ENCODE results near the gene MICA.
"Not testable (repeated sequence)": the region's sequence is repeated elsewhere in the genome, so short reads cannot be mapped to it uniquely, and the experiment has no call there.

The MICA gene

DNA sequence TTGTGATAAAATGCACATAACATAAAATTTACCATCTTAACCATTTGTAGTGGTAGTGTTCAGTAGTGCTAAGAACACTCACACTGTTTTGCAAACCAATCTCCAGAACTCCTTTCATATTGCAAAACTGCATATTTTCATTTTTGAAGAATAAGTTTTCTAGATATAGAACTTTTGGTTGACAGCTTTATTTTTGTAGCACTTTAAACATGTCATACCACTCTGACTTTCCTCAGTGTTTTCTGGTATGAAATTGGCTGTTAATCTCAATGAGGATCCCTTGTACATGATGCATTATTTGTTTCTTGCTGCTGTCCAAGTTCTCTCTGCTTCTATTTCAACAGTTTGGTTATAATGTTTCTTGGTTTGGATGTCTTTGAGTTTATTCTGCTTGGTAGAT is 49.5 kb downstream of the MICA start:
- in situ Hi-C loops (cut with MboI; ENCODE audit: low sequenced_read_pairs): no loop called here

GRCh38 chr6:31453259-31453658 is 49.9 kb downstream of the MICA start:
- in situ Hi-C loops (cut with MboI; ENCODE audit: low sequenced_read_pairs): no loop called here

DNA sequence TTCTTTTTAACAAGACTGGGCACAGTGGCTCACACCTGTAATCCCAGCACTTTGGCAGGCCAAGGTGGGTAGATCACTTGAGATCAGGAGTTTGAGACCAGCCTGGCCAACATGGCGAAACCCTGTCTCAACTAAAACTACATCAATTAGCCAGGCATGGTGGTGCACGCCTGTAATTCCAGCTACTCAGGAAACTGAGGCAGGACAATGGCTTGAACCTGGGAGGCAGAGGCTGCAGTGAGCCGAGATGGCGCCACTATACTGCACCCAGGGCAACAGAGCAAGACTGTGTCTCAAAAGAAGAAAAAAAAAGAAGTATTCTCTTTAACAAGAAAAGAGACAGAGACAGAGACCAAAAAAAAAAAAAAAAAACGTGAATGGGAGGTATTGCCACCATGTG is 56.5 kb downstream of the MICA start:
- in situ Hi-C loops (cut with MboI; ENCODE audit: low sequenced_read_pairs): not testable (repeated sequence)

DNA sequence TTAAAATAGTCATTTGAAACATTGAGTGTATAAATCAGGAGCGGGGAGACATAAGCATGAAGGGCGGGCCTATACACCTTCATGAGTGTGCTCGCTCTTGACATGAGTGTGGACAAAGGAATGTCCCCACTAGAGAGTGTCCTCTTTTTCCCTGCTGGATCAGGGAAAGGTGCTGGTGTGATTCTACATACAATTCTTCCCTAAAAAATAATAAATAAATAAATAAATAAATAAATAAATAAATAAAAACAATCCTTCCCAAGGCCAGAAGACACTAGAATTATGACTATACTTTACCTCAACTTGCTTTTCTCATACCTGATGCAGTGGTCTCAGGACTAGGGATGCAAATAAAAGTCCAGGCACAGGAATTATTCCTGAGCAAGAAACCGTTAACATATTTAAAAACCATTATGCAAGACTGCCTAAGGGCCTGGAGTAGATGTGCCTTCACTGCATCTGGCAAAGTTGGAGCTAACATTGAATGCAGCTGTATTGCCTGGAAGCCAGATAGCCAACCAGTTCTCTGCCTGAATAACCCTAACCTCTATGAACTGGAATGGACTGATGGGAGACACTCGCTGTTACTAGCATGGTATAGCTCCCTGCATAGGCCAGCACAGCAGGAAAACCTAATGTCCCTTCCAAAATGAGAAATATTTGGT is 57.1 kb downstream of the MICA start:
- in situ Hi-C loops (cut with MboI; ENCODE audit: low sequenced_read_pairs): no loop called here

- in situ Hi-C loops (cut with MboI; ENCODE audit: low sequenced_read_pairs): no loop called here
These were observed 58.9 kb downstream of the MICA start for GRCh38 chr6:31462026-31462963.

DNA sequence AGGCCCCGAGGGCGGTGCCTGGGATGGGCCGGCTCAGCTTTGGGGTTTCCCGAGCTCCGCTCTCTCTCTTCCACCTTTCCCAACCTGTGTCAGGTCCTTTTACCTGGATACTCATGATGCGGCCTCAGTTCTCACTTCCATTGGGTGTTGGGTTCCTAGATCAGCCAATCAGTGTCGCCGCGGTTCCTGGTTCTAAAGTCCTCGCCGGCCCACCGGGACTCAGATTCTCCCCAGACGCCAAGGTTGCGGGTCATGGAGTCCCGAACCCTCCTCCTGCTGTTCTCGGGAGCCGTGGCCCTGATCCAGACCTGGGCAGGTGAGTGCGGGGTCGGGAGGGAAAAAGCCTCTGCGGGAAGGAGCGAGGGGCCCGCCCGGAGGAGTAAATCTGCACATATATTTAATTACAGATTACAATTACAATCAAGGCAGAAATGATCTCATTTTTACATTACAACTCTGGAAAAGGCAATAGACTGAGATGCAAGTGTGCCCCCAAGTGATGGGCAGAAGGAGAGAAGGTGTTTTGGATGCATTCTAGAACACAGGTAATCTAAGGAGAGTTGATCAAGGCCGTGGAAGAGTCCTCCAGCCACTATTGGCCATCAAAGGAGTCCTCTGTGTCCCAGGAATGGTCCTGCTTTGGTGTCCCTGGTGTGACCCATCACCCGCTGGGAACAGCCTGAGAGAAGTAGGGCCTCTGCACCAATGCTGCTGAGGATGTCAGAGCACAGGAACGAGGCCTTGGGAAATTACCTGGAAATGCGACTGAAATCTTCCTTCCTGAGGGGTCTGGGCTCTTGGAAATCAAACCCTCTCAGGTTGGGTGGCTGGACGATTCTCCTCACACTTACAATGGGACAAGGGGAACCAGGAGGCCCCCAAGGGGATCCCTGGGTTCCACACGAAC is 59.8 kb downstream of the MICA start:
- in situ Hi-C loops (cut with MboI; ENCODE audit: low sequenced_read_pairs): no loop called here

GRCh38 chr6:31464252-31465184 is 61.1 kb downstream of the MICA start:
- in situ Hi-C loops (cut with MboI; ENCODE audit: low sequenced_read_pairs): no loop called here
